Loucy (cell line): ENCODE data around the gene CFAP52.

Experiments used
- H2AFZ ChIP-seq: fragments of 200-600 bp; sonication (generic); 2 replicates; pipeline ENCODE4 v1.6.0; 2016; ENCODE audit warnings: antibody characterized with exemption, mild to moderate bottlenecking, low read length, moderate library complexity
- H3F3A ChIP-seq: fragments of 200-600 bp; 2 replicates; pipeline ENCODE4 v1.6.0; 2016; ENCODE audit warnings: antibody characterized with exemption, low read depth, mild to moderate bottlenecking
- H3K27me3 ChIP-seq: fragments of 200-600 bp; sonication (generic); 2 replicates; pipeline ENCODE4 v1.6.1; 2014; ENCODE audit warnings: low read length, mild to moderate bottlenecking; ENCODE audit not compliant: insufficient read depth, poor library complexity, severe bottlenecking
- H3K36me3 ChIP-seq: fragments of 200-600 bp; sonication (generic); 2 replicates; pipeline ENCODE4 v1.6.1; 2016; ENCODE audit warnings: low read length; ENCODE audit not compliant: insufficient read depth
- H3K4me1 ChIP-seq: fragments of 200-600 bp; sonication (generic); 2 replicates; pipeline ENCODE4 v1.5.1; 2014; ENCODE audit warnings: low read length, mild to moderate bottlenecking; ENCODE audit not compliant: insufficient read depth, poor library complexity, severe bottlenecking
- H3K4me2 ChIP-seq: fragments of 200-600 bp; sonication (generic); 2 replicates; pipeline ENCODE4 v1.6.0; 2014; ENCODE audit warnings: antibody characterized with exemption, low read length, low read depth, mild to moderate bottlenecking; ENCODE audit not compliant: poor library complexity, severe bottlenecking
- H3K4me3 ChIP-seq: fragments of 200-600 bp; sonication (generic); 2 replicates; pipeline ENCODE4 v1.5.1; 2014; ENCODE audit warnings: low read length, mild to moderate bottlenecking, mixed read lengths; ENCODE audit not compliant: poor library complexity, severe bottlenecking
- H3K79me2 ChIP-seq: fragments of 200-600 bp; sonication (generic); 2 replicates; pipeline ENCODE4 v1.6.1; 2014; ENCODE audit warnings: low read length; ENCODE audit not compliant: insufficient read depth
- H3K9ac ChIP-seq: fragments of 200-600 bp; sonication (generic); 2 replicates; pipeline ENCODE4 v1.6.0; 2014; ENCODE audit warnings: mild to moderate bottlenecking, low read depth, low read length, moderate library complexity; ENCODE audit not compliant: poor library complexity, severe bottlenecking
- H3K9me2 ChIP-seq: fragments of 200-600 bp; sonication (generic); replicated peaks from 2 replicates; pipeline ENCODE4 v1.6.1; 2016; ENCODE audit warnings: low read depth, low read length, mixed read lengths
- H3K9me3 ChIP-seq: fragments of 200-600 bp; sonication (generic); 2 replicates; pipeline ENCODE4 v1.6.1; 2014; ENCODE audit warnings: mild to moderate bottlenecking, antibody characterized with exemption, low read length, low read depth; ENCODE audit not compliant: insufficient read depth
- H4K20me1 ChIP-seq: fragments of 200-600 bp; sonication (generic); 2 replicates; pipeline ENCODE4 v1.6.0; 2014; ENCODE audit warnings: antibody characterized with exemption, low read length, mild to moderate bottlenecking; ENCODE audit not compliant: insufficient read depth, poor library complexity, severe bottlenecking
- CTCF ChIP-seq: fragments of 200-600 bp; sonication (generic); conservative IDR thresholded peaks from 2 replicates; pipeline ENCODE4 v1.5.1; 2014; ENCODE audit warnings: mild to moderate bottlenecking, antibody characterized with exemption, low read length
- EZH2phosphoT487 ChIP-seq: fragments of 200-600 bp; IDR thresholded peaks from 2 replicates; pipeline ENCODE4 v1.6.1; 2018; ENCODE audit warnings: antibody characterized with exemption, mild to moderate bottlenecking, moderate library complexity, borderline replicate concordance

CFAP52 gene

GRCh38 chr17:9541718-9542117 lies 34.7 kb upstream of the CFAP52 start:
- Histone ChIP-seq H3K9me3 (no peaks in the 10 kb centered on the region), H3K79me2 (no peaks in the 10 kb centered on the region), H3K36me3 (no peaks in the 10 kb centered on the region), H3K4me1 (no peaks in the 10 kb centered on the region), H3K9me2 (no peaks in the 10 kb centered on the region), H2AFZ (no peak overlapping the region), H3K4me2 (no peak overlapping the region), H4K20me1 (no peaks in the 10 kb centered on the region), H3K9ac (no peak overlapping the region), H3F3A (no peaks in the 10 kb centered on the region), H3K27me3 (no peaks in the 10 kb centered on the region), H3K4me3 (no peak overlapping the region)
- TF ChIP-seq CTCF (no peak), EZH2phosphoT487 (no peak)

- TF ChIP-seq EZH2phosphoT487 (no peak), CTCF (no peak)
- H2AFZ ChIP-seq = no peak overlapping the region
- H3F3A ChIP-seq = no peaks in the 10 kb centered on the region
- H3K4me3 ChIP-seq = no peak overlapping the region
- H3K9me2 ChIP-seq = no peaks in the 10 kb centered on the region
- H3K9me3 ChIP-seq = no peaks in the 10 kb centered on the region
- H3K27me3 ChIP-seq = no peaks in the 10 kb centered on the region
- no peaks in the 10 kb centered on the region for H3K4me1 ChIP-seq
- H4K20me1 ChIP-seq = no peaks in the 10 kb centered on the region
- H3K4me2 ChIP-seq = no peak overlapping the region
- no peaks in the 10 kb centered on the region for H3K36me3 ChIP-seq
- no peak overlapping the region for H3K9ac ChIP-seq
- H3K79me2 ChIP-seq = no peaks in the 10 kb centered on the region
These were observed 32.2 kb upstream of the CFAP52 start for GRCh38 chr17:9544221-9544620.

- Histone ChIP-seq H4K20me1 (no peaks in the 10 kb centered on the region), H3K4me2 (no peak overlapping the region), H3K4me1 (no peaks in the 10 kb centered on the region), H3K9me2 (no peaks in the 10 kb centered on the region), H3K36me3 (peaks cover 16% of the 10 kb centered on the region), H3F3A (no peaks in the 10 kb centered on the region), H3K4me3 (no peak overlapping the region), H3K27me3 (no peaks in the 10 kb centered on the region), H2AFZ (no peak overlapping the region), H3K79me2 (no peaks in the 10 kb centered on the region), H3K9ac (no peak overlapping the region), H3K9me3 (no peaks in the 10 kb centered on the region)
- TF ChIP-seq EZH2phosphoT487 = no peak
- TF ChIP-seq CTCF = no peak
These were observed 27.2 kb upstream of the CFAP52 start for GRCh38 chr17:9549215-9549614.
